ENCODE results near the gene CFAP46.

CFAP46 gene

GRCh38 chr10:132942101-132943057 lies at the start of gene CFAP46:
TSS of gene CFAP46 (minus strand) at chr10:132942570. CDS start at chr10:132942484, 86 bp downstream.
- peak; percentile 16; the same call in 1 of the 2 replicates for TF ChIP-seq CTCF (IDR thresholded peaks at IDR 0.05; ENCODE audit: low read depth, low read length)
- peak; percentile 83 for DNase-seq
- Histone ChIP-seq H3K27me3 (ENCODE audit: insufficient read depth, low read depth, severe bottlenecking) (no peaks in the 10 kb centered on the region), H3K27ac (peak within 1 kb of the TSS; percentile 50), H3K4me3 (ENCODE audit: low read depth, low read length) (peak within 1 kb of the TSS; percentile 28), H3K36me3 (no peaks in the 10 kb centered on the region), H3K9me3 (ENCODE audit: severe bottlenecking) (no peaks in the 10 kb centered on the region)

GRCh38 chr10:132991706-132992432 lies 49.5 kb upstream of the CFAP46 start:
- H3K4me3 ChIP-seq (ENCODE audit: low read depth, low read length) = no peak overlapping the region
- TF ChIP-seq CTCF (IDR thresholded peaks at IDR 0.05; ENCODE audit: low read depth, low read length) = no peak
- H3K27me3 ChIP-seq (ENCODE audit: insufficient read depth, low read depth, severe bottlenecking) = no peaks in the 10 kb centered on the region

GRCh38 chr10:132990684-132991545 lies 48.5 kb upstream of the CFAP46 start:
- no peaks in the 10 kb centered on the region for H3K36me3 ChIP-seq
- no peak overlapping the region for H3K27ac ChIP-seq
- H3K4me3 ChIP-seq (ENCODE audit: low read depth, low read length) = no peak overlapping the region
- H3K27me3 ChIP-seq (ENCODE audit: insufficient read depth, low read depth, severe bottlenecking) = no peaks in the 10 kb centered on the region
- no peak for DNase-seq
- TF ChIP-seq CTCF (IDR thresholded peaks at IDR 0.05; ENCODE audit: low read depth, low read length) = no peak
- H3K9me3 ChIP-seq (ENCODE audit: severe bottlenecking) = no peaks in the 10 kb centered on the region

More at GRCh38 chr10:132991706-132992432, 49.5 kb upstream of the CFAP46 start:
- H3K36me3 ChIP-seq = no peaks in the 10 kb centered on the region
- no peaks in the 10 kb centered on the region for H3K9me3 ChIP-seq (ENCODE audit: severe bottlenecking)
- no peak overlapping the region for H3K27ac ChIP-seq
- DNase-seq = no peak

GRCh38 chr10:132989476-132990415 lies 47.4 kb upstream of the CFAP46 start:
- Histone ChIP-seq H3K9me3 (ENCODE audit: severe bottlenecking) (no peaks in the 10 kb centered on the region), H3K36me3 (no peaks in the 10 kb centered on the region), H3K27ac (no peak overlapping the region), H3K27me3 (ENCODE audit: insufficient read depth, low read depth, severe bottlenecking) (no peaks in the 10 kb centered on the region), H3K4me3 (ENCODE audit: low read depth, low read length) (no peak overlapping the region)
- no peak for DNase-seq
- TF ChIP-seq CTCF (IDR thresholded peaks at IDR 0.05; ENCODE audit: low read depth, low read length) = no peak
